VCaP (cell line): Measurements from ENCODE around the gene TTLL3.

Source experiments
- H3K27ac ChIP-seq: fragments of 450-650 bp; 2 replicates; pipeline ENCODE4 v1.5.1; 2017
- CTCF ChIP-seq: fragments of 450-650 bp; conservative IDR thresholded peaks from 2 replicates; pipeline ENCODE4 v1.5.1; 2017; ENCODE audit warnings: mild to moderate bottlenecking, moderate library complexity

TTLL3 gene

GRCh38 chr3:9803494-9803893 lies 6.6 kb upstream of the TTLL3 start:
- H3K27ac ChIP-seq, result no peak overlapping the region

GRCh38 chr3:9804996-9805395 lies 5.1 kb upstream of the TTLL3 start:
- no peak overlapping the region for H3K27ac ChIP-seq
- TF ChIP-seq CTCF, result no peak

More at GRCh38 chr3:9803494-9803893, 6.6 kb upstream of the TTLL3 start:
- no peak for TF ChIP-seq CTCF

DNA sequence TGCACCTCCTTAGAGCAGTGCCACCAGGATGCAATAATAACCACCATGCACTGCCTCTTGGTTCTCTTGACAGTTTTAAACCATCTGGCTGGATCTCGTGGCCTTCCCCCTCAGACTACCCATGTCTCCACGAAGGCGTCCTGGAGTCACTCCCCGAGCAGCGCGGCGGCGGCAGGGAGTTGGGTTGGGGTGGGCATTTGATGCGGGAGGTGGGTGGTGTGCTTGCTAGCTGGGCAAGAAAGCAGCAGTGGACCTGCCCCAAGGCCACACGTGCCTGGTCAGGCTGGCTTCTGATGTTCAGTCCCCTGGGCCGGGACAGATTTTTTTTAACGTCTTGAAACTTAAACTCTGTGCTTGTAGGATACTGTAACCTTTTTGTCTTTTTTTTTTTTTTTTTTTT lies 3.9 kb upstream of the TTLL3 start:
- TF ChIP-seq CTCF, result no peak
- H3K27ac ChIP-seq, result no peak overlapping the region

GRCh38 chr3:9806688-9807589 lies 3.1 kb upstream of the TTLL3 start:
- TF ChIP-seq CTCF, result no peak
- no peak overlapping the region for H3K27ac ChIP-seq

DNA sequence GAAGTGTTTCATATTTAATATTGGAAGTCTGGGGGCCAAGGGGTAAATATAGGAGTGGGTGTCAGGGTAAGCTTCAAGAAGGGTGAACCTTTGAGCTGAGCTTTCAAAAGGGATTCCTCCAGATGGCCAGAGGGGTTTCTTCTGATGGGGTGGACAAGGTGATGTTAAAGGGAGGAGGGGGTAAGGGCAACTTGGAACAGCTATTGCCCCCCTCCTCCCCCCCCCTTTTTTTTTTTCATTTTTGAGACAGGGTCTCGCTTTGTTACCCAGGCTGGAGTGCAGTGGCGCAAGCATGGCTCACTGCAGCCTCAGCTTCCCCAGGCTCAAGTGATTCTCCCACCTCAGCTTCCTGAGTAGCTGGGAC lies 2.1 kb upstream of the TTLL3 start:
- peak overlapping the region; percentile 93; the same call in 1 of the 2 replicates for H3K27ac ChIP-seq

DNA sequence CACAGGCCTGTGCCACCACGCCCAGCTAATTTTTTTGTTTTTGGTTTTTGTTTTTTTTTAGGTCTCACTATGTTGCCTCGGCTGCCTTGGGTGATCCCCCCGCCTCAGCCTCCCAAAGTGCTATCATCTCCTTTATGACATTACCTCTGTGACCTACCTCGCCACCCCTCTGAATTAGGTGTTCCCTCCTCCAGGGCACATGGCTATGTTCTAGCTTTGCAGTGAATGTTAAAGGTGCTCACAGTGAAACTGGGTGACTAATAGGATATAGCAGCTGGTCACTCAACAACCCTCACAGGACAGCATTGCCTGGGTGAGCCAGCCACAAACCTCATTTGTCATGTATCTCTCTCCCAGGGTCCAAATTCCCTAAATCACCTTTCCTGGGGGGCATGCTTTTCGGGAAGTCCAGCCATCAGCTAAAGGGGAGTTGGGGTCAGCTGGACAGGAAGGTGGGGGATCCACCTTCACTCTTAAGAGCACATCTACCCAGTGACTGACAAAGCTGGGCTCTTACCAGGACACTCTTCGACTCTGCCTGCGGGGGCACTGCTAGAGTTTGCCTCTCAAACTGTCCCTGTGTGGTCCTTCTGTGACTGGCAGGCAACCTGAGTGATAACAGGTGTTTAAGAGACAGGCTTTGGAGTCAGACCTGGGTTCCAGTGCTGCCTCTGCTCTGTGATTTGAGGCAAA lies 1.6 kb upstream of the TTLL3 start:
- TF ChIP-seq CTCF, result peak; percentile 65
- H3K27ac ChIP-seq, result peak overlapping the region; percentile 93

More for the DNA sequence above, 2.1 kb upstream of the TTLL3 start:
- no peak for TF ChIP-seq CTCF

DNA sequence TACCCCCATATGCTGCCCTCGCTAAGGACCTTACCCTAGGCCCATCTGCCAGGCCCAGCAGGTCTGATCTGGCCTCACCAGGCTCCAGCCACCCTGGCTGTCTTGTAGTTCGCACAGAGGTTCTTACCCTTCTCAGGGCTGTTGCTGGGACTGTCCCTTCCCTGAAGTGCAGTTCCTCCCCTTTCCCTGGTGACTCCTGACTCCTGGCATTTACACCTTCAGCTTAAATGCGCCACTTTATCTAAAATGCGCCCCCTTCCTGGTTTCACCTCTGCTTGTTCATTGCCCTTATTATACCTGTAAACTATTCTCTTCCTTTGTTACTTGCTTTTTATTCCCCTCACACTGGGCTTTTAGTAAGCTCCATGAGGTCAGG lies 835 bp upstream of the TTLL3 start:
- no peak for TF ChIP-seq CTCF
- peak overlapping the region; percentile 93 for H3K27ac ChIP-seq
